Measurements from ENCODE around the gene PITHD1.

DNA sequence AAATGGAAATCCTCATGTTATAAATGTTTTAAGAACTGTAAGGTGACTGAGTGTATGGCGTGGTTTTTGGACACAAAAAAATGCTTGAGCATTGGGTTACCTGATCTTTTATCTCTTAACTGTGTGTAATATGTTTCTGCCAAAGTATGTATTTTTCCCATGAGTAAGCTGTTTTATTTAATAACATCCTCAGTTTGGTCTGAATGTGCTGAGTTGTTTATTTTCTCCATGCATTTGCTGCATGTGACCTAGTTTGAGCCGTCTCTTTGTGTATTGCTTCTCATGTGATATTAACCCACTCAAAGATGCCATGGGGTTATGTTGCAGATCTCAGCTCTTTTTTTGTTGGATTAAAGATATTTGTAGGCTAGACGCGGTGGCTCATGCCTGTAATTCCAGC lies 6.6 kb downstream of the PITHD1 start:
- no peak for TF ChIP-seq RXRA (IDR thresholded peaks at IDR 0.05; ENCODE audit: insufficient read depth, low read depth, low read length)
- TF ChIP-seq POLR2A (IDR thresholded peaks at IDR 0.05; ENCODE audit: control extremely low read depth in 1 of 2, low read depth in 2 of 2, low read length in 2 of 2): no peak
- TF ChIP-seq EZH2 (IDR thresholded peaks at IDR 0.05; ENCODE audit: low read depth, low read length, severe bottlenecking): no peak
- no peak for TF ChIP-seq CTCF (IDR thresholded peaks at IDR 0.05; ENCODE audit: control extremely low read depth in 1 of 3, insufficient read depth in 1 of 3, low read depth in 1 of 3, low read length in 3 of 3)
- no peak for TF ChIP-seq SIN3A (conservative IDR thresholded peaks at IDR 0.05 in 1 of 2, IDR thresholded peaks at IDR 0.05 in 1 of 2; ENCODE audit: low read depth in 1 of 2, low read length in 2 of 2)
- TF ChIP-seq CHD2 (IDR thresholded peaks at IDR 0.05; ENCODE audit: low read length): no peak
- TF ChIP-seq BRCA1 (IDR thresholded peaks at IDR 0.05; ENCODE audit: low read depth, low read length): no peak
- TF ChIP-seq KDM1A (IDR thresholded peaks at IDR 0.05; ENCODE audit: borderline replicate concordance, low read length): no peak
